SK-N-SH (cell line): Measurements from ENCODE around the gene ARHGAP6. TPM values are rescaled to one million over a fixed set of nuclear protein-coding genes. Genes with fewer than 3 reads are reported as not detected.

ENCODE experiments used
- CTCF ChIA-PET: fragments of 300-600, 350-600 bp; formaldehyde crosslinking; extraction: SDS; loops from one replicate; lab custom pipeline; 2021; lab: Yijun Ruan, JAX
- POLR2A ChIA-PET: fragments of 350-600 bp; sonication (Branson Sonifier 250); formaldehyde crosslinking; extraction: SDS; loops from one replicate; lab custom pipeline; 2020; ENCODE audit warnings: antibody characterized with exemption, inconsistent platforms; lab: Yijun Ruan, JAX
- DNase-seq: peaks from one replicate; pipeline ENCODE4 v3.0.0; 2012
- H2AFZ ChIP-seq: fragments of 200-600 bp; sonication (generic); 2 replicates; pipeline ENCODE4 v1.8.1; 2016; ENCODE audit warnings: antibody characterized with exemption, mild to moderate bottlenecking, low read depth
- H3F3A ChIP-seq: fragments of 200-600 bp; sonication (generic); replicated peaks from 2 replicates; pipeline ENCODE3; 2016; ENCODE audit warnings: antibody characterized with exemption, mild to moderate bottlenecking; ENCODE audit not compliant: insufficient read depth
- H3K27ac ChIP-seq, 2 experiments: fragments of 200-500 bp in 1 of 2; fragments of 200-600 bp in 1 of 2; sonication (Bioruptor generic) in 1 of 2; sonication (generic), shearing (Covaris generic) in 1 of 2; 2 replicates each; pipeline versions ENCODE4 v1.5.1 to v1.6.1; 2014 to 2016; ENCODE audit warnings: low read depth in 2 of 2, inconsistent platforms in 1 of 2, low read length in 1 of 2, mild to moderate bottlenecking in 1 of 2, mixed read lengths in 1 of 2
- H3K27me3 ChIP-seq: fragments of 200-600 bp; sonication (generic), shearing (Covaris generic); 2 replicates; pipeline ENCODE4 v1.6.1; 2016; ENCODE audit warnings: mixed run types; ENCODE audit not compliant: insufficient read depth
- H3K36me3 ChIP-seq, 2 experiments: fragments of 200-500 bp in 1 of 2; fragments of 200-600 bp in 1 of 2; sonication (Bioruptor generic) in 1 of 2; sonication (generic) in 1 of 2; replicated peaks in 1 of 2; 2 replicates each; pipeline versions ENCODE3 to v1.5.1; 2014 to 2016; ENCODE audit warnings: low read length in 1 of 2, mild to moderate bottlenecking in 1 of 2; ENCODE audit not compliant: insufficient read depth in 2 of 2, control insufficient read depth in 1 of 2
- H3K4me1 ChIP-seq, 2 experiments: fragments of 200-500 bp in 1 of 2; fragments of 200-600 bp in 1 of 2; sonication (Bioruptor generic) in 1 of 2; sonication (generic), shearing (Covaris generic) in 1 of 2; 2 replicates each; pipeline versions ENCODE4 v1.5.1 to v1.6.1; 2014 to 2016; ENCODE audit warnings: low read depth in 1 of 2, low read length in 1 of 2, mixed run types in 1 of 2; ENCODE audit not compliant: insufficient read depth in 2 of 2, control insufficient read depth in 1 of 2
- H3K4me2 ChIP-seq: fragments of 200-600 bp; sonication (generic), shearing (Covaris generic); 2 replicates; pipeline ENCODE4 v1.6.1; 2017; ENCODE audit warnings: mixed run types
- H3K4me3 ChIP-seq, 2 experiments: fragments of 200-500 bp in 1 of 2; fragments of 200-600 bp in 1 of 2; sonication (Bioruptor generic) in 1 of 2; sonication (generic), shearing (Covaris generic) in 1 of 2; 2 replicates each; pipeline versions ENCODE4 v1.5.1 to v1.8.1; 2014 to 2016; ENCODE audit warnings: low read depth in 2 of 2, inconsistent platforms in 1 of 2, low read length in 1 of 2, mild to moderate bottlenecking in 1 of 2, mixed read lengths in 1 of 2, moderate library complexity in 1 of 2
- H3K79me2 ChIP-seq: fragments of 200-600 bp; sonication (generic); 2 replicates; pipeline ENCODE4 v1.8.1; 2017; ENCODE audit warnings: mild to moderate bottlenecking; ENCODE audit not compliant: insufficient read depth
- H3K9ac ChIP-seq: fragments of 200-600 bp; sonication (generic); 2 replicates; pipeline ENCODE4 v1.6.1; 2017; ENCODE audit warnings: mixed run types
- H3K9me2 ChIP-seq: fragments of 200-600 bp; sonication (generic); 2 replicates; pipeline ENCODE4 v1.6.1; 2017; ENCODE audit warnings: mixed run types
- H3K9me3 ChIP-seq: fragments of 200-600 bp; sonication (generic); 2 replicates; pipeline ENCODE4 v1.6.1; 2017; ENCODE audit warnings: mixed run types, mild to moderate bottlenecking, moderate library complexity
- H4K20me1 ChIP-seq: fragments of 200-600 bp; sonication (generic); 2 replicates; pipeline ENCODE4 v1.6.1; 2017; ENCODE audit warnings: mild to moderate bottlenecking, mixed run types; ENCODE audit not compliant: insufficient read depth
- CHD2 ChIP-seq: fragments of 150-350 bp; IDR thresholded peaks from 2 replicates; pipeline ENCODE4 v1.6.1; 2018; ENCODE audit warnings: low read length; ENCODE audit not compliant: partially characterized antibody
- FOSL2 ChIP-seq: IDR thresholded peaks from 2 replicates; pipeline ENCODE4 v1.4.0; 2012; ENCODE audit warnings: low read depth, mild to moderate bottlenecking, moderate library complexity, borderline replicate concordance
- FOXJ3 ChIP-seq: sonication (generic); formaldehyde crosslinking; IDR thresholded peaks from 2 replicates; pipeline ENCODE4 v1.5.1; 2020; ENCODE audit warnings: mild to moderate bottlenecking, missing genetic modification reagents
- FOXM1 ChIP-seq: IDR thresholded peaks from 2 replicates; pipeline ENCODE4 v1.4.0; 2012; ENCODE audit warnings: low read depth, mild to moderate bottlenecking
- GABPA ChIP-seq: IDR thresholded peaks from 2 replicates; pipeline ENCODE4 v1.4.0; 2012; ENCODE audit warnings: low read depth, mild to moderate bottlenecking
- MEF2A ChIP-seq: IDR thresholded peaks from 2 replicates; pipeline ENCODE4 v1.4.0; 2012; ENCODE audit warnings: low read depth, borderline replicate concordance
- NFIC ChIP-seq: IDR thresholded peaks from 2 replicates; pipeline ENCODE4 v1.4.0; 2012; ENCODE audit warnings: borderline replicate concordance
- NRF1 ChIP-seq: IDR thresholded peaks from 2 replicates; pipeline ENCODE4 v1.6.1; 2012; ENCODE audit warnings: low read depth, mild to moderate bottlenecking, low read length
- POLR2AphosphoS5 ChIP-seq: IDR thresholded peaks from 2 replicates; pipeline ENCODE4 v1.6.1; 2012; ENCODE audit warnings: low read depth, low read length
- RFX5 ChIP-seq: IDR thresholded peaks from 2 replicates; pipeline ENCODE4 v1.6.1; 2012; ENCODE audit warnings: mild to moderate bottlenecking, improper control_type of control experiment, low read length
- SIN3A ChIP-seq: IDR thresholded peaks from 2 replicates; pipeline ENCODE4 v1.6.1; 2012; ENCODE audit warnings: low read depth, mild to moderate bottlenecking, low read length, moderate library complexity, borderline replicate concordance
- TCF12 ChIP-seq: IDR thresholded peaks from 2 replicates; pipeline ENCODE4 v1.4.0; 2012
- TEAD4 ChIP-seq: IDR thresholded peaks from 2 replicates; pipeline ENCODE4 v1.4.0; 2012; ENCODE audit warnings: mild to moderate bottlenecking, borderline replicate concordance; ENCODE audit not compliant: insufficient read depth
- YY1 ChIP-seq: IDR thresholded peaks from 2 replicates; pipeline ENCODE4 v1.4.0; 2012; ENCODE audit warnings: low read depth, mild to moderate bottlenecking
- WGBS: methylation state at CpG from one replicate; pipeline ENCODE4 v1.1.6; 2017; ENCODE audit warnings: low lambda C conversion rate; 5-methylcytosine and 5-hydroxymethylcytosine counted together
- polyA plus RNA-seq, 3 experiments: library from polyadenylated mRNA; depleted of rRNA; stranded (reverse); fragments of >200 nt; gene quantifications; 2 replicates each; pipeline ENCODE4 v1.2.3, GENCODE V29; 2012
- TF ChIP-seq, protein P1 (sequence below): fragments of 150-350 bp; IDR thresholded peaks from 2 replicates; pipeline ENCODE4 v1.6.1; 2016; ENCODE audit warnings: mild to moderate bottlenecking, low read depth, low read length
- TF ChIP-seq, protein P2 (sequence below): fragments of 150-350 bp; IDR thresholded peaks from 2 replicates; pipeline ENCODE4 v1.6.1; 2017; ENCODE audit warnings: antibody characterized with exemption, low read length, low read depth, borderline replicate concordance
- TF ChIP-seq, protein P3 (sequence below): IDR thresholded peaks from 2 replicates; pipeline ENCODE4 v1.4.0; 2012; ENCODE audit warnings: low read depth, borderline replicate concordance
- TF ChIP-seq, protein P4 (sequence below): IDR thresholded peaks from 2 replicates; pipeline ENCODE4; 2012
- TF ChIP-seq, protein P5 (sequence below): fragments of 200-600 bp; sonication (generic); IDR thresholded peaks from 2 replicates; pipeline ENCODE4 v1.6.1; 2017; ENCODE audit warnings: antibody characterized with exemption, mild to moderate bottlenecking, moderate library complexity

ARHGAP6 gene
- polyA plus RNA-seq, 1 of the 3 experiments (the other 2 are of a cell fraction), result 0.16 TPM

DNA sequence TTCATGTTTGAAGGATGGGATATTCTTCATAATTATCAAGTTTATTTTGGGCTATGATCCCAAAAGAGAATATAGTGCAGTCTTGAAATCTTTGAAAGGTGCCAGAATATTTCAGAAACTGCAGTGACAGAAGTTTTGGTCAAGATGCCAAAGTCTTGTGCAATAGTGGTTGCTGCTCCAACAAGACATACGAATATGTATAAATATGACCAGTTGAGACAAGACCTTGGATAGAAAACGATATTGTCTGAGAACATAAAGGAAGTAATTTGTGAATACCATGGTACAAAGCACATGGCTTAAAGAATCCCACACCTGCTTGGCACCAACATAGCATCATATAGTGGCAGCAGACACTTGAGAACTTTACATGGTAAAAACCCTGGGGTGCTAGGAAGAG lies 421.1 kb downstream of the ARHGAP6 start:
- ChIA-PET POLR2A (no interaction called here), CTCF (no interaction called here)

DNA sequence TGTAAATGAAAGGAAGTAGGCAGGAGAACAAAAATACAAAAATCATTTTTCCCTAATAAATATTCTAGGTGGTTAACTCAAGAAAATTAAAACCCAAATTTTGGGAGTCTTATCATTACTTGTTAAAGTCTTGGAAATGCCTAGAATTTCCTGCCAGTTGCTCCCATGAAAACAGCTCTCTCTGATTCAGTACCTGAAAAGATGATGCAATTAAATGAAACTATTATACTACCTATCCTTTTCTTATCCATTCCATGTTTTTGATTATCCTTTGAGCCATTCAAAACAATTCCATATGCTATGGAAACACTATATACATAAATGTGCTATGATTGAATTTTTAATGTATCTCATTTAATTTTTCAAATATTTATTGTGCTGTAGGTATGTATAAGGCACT lies 423.0 kb downstream of the ARHGAP6 start:
- Histone ChIP-seq H3K9me2 (no peaks in the 10 kb centered on the region), H3K27me3 (no peaks in the 10 kb centered on the region), H3K4me1 (no peaks in the 10 kb centered on the region), H3K27ac (no peak overlapping the region), H3F3A (no peaks in the 10 kb centered on the region), H3K4me3 (no peak overlapping the region), H2AFZ (no peak overlapping the region), H3K4me2 (no peak overlapping the region), H4K20me1 (no peaks in the 10 kb centered on the region), H3K9ac (no peak overlapping the region), H3K36me3 (no peaks in the 10 kb centered on the region), H3K9me3 (no peaks in the 10 kb centered on the region), H3K79me2 (no peaks in the 10 kb centered on the region)
- CTCF ChIA-PET, result no interaction called here
- no peak for DNase-seq
- no peak for TF ChIP-seq NRF1
- no peak for TF ChIP-seq FOSL2
- POLR2A ChIA-PET, result no interaction called here

More for the DNA sequence above, 421.1 kb downstream of the ARHGAP6 start:
- H3K79me2 ChIP-seq, result no peaks in the 10 kb centered on the region
- H3K27ac ChIP-seq, result no peak overlapping the region
- no peaks in the 10 kb centered on the region for H3F3A ChIP-seq
- H3K36me3 ChIP-seq, result no peaks in the 10 kb centered on the region
- WGBS, result 21% methylated on average over 2 of the region's 2 CpGs
- H3K9me3 ChIP-seq, result no peaks in the 10 kb centered on the region
- H4K20me1 ChIP-seq, result no peaks in the 10 kb centered on the region
- TF ChIP-seq FOXM1 (no peak), TEAD4 (no peak), GABPA (no peak), NFIC (no peak), TCF12 (no peak), CHD2 (no peak), FOXJ3 (CRISPR knock-in tag) (no peak)
- TF ChIP-seq, protein P1, sequence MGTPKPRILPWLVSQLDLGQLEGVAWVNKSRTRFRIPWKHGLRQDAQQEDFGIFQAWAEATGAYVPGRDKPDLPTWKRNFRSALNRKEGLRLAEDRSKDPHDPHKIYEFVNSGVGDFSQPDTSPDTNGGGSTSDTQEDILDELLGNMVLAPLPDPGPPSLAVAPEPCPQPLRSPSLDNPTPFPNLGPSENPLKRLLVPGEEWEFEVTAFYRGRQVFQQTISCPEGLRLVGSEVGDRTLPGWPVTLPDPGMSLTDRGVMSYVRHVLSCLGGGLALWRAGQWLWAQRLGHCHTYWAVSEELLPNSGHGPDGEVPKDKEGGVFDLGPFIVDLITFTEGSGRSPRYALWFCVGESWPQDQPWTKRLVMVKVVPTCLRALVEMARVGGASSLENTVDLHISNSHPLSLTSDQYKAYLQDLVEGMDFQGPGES, result no peak
- TF ChIP-seq, protein P2, sequence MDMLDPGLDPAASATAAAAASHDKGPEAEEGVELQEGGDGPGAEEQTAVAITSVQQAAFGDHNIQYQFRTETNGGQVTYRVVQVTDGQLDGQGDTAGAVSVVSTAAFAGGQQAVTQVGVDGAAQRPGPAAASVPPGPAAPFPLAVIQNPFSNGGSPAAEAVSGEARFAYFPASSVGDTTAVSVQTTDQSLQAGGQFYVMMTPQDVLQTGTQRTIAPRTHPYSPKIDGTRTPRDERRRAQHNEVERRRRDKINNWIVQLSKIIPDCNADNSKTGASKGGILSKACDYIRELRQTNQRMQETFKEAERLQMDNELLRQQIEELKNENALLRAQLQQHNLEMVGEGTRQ, result no peak
- no peak overlapping the region for H3K4me2 ChIP-seq
- H3K4me3 ChIP-seq, result no peak overlapping the region
- H3K4me1 ChIP-seq, result no peaks in the 10 kb centered on the region
- H2AFZ ChIP-seq, result no peak overlapping the region
- no peak overlapping the region for H3K9ac ChIP-seq
- DNase-seq, result no peak
- no peaks in the 10 kb centered on the region for H3K27me3 ChIP-seq
- no peaks in the 10 kb centered on the region for H3K9me2 ChIP-seq

DNA sequence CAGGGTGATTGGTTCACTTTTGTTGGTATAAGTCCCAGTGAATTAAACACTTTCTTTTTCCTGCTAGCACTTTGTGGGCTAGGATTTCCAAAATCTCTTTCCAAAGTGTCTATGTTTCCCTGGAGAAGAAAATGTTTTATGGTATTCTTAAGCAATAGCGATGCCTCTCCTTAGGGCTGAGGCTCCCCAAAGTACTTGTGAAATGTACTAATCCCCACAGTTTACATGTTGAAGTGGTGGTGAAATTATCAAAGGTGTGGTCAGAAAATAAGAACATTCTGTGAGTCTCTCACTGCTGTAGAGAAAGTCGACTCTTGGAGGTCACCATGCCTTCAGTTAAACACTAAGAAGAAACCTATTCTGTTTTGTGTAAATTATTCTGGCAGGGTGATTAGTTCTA lies 424.0 kb downstream of the ARHGAP6 start:
- POLR2A ChIA-PET, result no interaction called here
- Histone ChIP-seq H3K9me3 (no peaks in the 10 kb centered on the region), H3K9ac (no peak overlapping the region), H3K27me3 (no peaks in the 10 kb centered on the region), H4K20me1 (no peaks in the 10 kb centered on the region), H3K9me2 (no peaks in the 10 kb centered on the region), H2AFZ (no peak overlapping the region), H3K4me1 (no peaks in the 10 kb centered on the region), H3K27ac (no peak overlapping the region), H3K4me3 (no peak overlapping the region), H3K4me2 (no peak overlapping the region), H3K36me3 (no peaks in the 10 kb centered on the region), H3F3A (no peaks in the 10 kb centered on the region), H3K79me2 (no peaks in the 10 kb centered on the region)
- 38% methylated on average over 2 of the region's 2 CpGs for WGBS
- DNase-seq, result no peak
- CTCF ChIA-PET, result no interaction called here
- TF ChIP-seq FOXM1, result no peak
- TF ChIP-seq, protein P3, sequence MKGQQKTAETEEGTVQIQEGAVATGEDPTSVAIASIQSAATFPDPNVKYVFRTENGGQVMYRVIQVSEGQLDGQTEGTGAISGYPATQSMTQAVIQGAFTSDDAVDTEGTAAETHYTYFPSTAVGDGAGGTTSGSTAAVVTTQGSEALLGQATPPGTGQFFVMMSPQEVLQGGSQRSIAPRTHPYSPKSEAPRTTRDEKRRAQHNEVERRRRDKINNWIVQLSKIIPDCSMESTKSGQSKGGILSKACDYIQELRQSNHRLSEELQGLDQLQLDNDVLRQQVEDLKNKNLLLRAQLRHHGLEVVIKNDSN, result no peak
- no peak for TF ChIP-seq RFX5
- no peak for TF ChIP-seq POLR2AphosphoS5
- no peak for TF ChIP-seq MEF2A
- TF ChIP-seq, protein P4, sequence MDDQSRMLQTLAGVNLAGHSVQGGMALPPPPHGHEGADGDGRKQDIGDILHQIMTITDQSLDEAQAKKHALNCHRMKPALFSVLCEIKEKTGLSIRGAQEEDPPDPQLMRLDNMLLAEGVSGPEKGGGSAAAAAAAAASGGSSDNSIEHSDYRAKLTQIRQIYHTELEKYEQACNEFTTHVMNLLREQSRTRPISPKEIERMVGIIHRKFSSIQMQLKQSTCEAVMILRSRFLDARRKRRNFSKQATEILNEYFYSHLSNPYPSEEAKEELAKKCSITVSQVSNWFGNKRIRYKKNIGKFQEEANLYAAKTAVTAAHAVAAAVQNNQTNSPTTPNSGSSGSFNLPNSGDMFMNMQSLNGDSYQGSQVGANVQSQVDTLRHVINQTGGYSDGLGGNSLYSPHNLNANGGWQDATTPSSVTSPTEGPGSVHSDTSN, result no peak
- no peak for TF ChIP-seq FOXJ3 (CRISPR knock-in tag)
- TF ChIP-seq SIN3A, result no peak
- TF ChIP-seq, protein P5, sequence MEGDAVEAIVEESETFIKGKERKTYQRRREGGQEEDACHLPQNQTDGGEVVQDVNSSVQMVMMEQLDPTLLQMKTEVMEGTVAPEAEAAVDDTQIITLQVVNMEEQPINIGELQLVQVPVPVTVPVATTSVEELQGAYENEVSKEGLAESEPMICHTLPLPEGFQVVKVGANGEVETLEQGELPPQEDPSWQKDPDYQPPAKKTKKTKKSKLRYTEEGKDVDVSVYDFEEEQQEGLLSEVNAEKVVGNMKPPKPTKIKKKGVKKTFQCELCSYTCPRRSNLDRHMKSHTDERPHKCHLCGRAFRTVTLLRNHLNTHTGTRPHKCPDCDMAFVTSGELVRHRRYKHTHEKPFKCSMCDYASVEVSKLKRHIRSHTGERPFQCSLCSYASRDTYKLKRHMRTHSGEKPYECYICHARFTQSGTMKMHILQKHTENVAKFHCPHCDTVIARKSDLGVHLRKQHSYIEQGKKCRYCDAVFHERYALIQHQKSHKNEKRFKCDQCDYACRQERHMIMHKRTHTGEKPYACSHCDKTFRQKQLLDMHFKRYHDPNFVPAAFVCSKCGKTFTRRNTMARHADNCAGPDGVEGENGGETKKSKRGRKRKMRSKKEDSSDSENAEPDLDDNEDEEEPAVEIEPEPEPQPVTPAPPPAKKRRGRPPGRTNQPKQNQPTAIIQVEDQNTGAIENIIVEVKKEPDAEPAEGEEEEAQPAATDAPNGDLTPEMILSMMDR, result no peak
- no peak for TF ChIP-seq YY1
